Ovary (tissue), 3 donors: ENCODE measurements around the gene DERA.

Source experiments
- POLR2A ChIP-seq: fragments of 450-650 bp; IDR thresholded peaks from one replicate; pipeline ENCODE4 v1.6.1; 2017; ENCODE audit warnings: antibody characterized with exemption, mild to moderate bottlenecking, moderate library complexity
- TF ChIP-seq, protein P1 (sequence below), 3 donors: fragments of 450-650 bp in 2 of 3; fragments of 200-600 bp in 1 of 3; IDR thresholded peaks; one replicate each; pipeline versions ENCODE4 v1.5.1 to v1.8.0; 2016 to 2022; ENCODE audit warnings: antibody characterized with exemption in 3 of 3, mild to moderate bottlenecking in 1 of 3
- donor health status: DM: no; HTN: no; CAD: no.

DNA sequence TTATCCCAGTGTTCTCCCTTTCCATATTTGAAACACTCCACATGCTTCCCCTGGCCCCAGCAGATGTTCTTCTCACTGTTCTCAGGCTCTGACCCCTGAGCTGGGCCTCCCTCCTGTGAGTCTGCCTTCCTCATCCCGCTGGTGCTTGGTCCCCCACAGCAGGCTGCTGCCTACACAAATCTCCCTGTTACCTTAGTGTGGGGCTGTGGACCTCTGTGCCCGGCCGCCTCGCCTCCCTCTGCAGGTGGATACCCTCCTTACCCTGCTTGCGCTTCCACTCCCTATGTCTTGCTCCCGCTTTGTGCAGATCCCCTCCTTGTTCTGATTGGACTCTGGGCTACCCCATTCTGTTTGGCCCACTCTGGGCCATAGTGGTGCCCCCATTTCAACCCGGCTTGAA, 6.9 kb downstream of the DERA start:
- TF ChIP-seq, protein P1, sequence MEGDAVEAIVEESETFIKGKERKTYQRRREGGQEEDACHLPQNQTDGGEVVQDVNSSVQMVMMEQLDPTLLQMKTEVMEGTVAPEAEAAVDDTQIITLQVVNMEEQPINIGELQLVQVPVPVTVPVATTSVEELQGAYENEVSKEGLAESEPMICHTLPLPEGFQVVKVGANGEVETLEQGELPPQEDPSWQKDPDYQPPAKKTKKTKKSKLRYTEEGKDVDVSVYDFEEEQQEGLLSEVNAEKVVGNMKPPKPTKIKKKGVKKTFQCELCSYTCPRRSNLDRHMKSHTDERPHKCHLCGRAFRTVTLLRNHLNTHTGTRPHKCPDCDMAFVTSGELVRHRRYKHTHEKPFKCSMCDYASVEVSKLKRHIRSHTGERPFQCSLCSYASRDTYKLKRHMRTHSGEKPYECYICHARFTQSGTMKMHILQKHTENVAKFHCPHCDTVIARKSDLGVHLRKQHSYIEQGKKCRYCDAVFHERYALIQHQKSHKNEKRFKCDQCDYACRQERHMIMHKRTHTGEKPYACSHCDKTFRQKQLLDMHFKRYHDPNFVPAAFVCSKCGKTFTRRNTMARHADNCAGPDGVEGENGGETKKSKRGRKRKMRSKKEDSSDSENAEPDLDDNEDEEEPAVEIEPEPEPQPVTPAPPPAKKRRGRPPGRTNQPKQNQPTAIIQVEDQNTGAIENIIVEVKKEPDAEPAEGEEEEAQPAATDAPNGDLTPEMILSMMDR (IDR thresholded peaks at IDR 0.05) = no peak
- no peak for TF ChIP-seq POLR2A
